COLO668 (cell line): ENCODE results near the gene SPIRE2.
"Not testable (repeated sequence)": the region's sequence is repeated elsewhere in the genome, so short reads cannot be mapped to it uniquely, and the experiment has no call there.

Source experiments
- DNase-seq: peaks from one replicate; lab custom pipeline; 2025; ENCODE audit not compliant: unreplicated experiment; lab: John Stamatoyannopoulos, UW

SPIRE2 gene

GRCh38 chr16:89828199-89828869, at the start of gene SPIRE2:
TSS of gene SPIRE2 (plus strand) at chr16:89828475. CDS start at chr16:89828551, 76 bp downstream.
- DNase-seq: peak; percentile 79

GRCh38 chr16:89779231-89779908, 48.9 kb upstream of the SPIRE2 start:
- no peak for DNase-seq

GRCh38 chr16:89779909-89780305, 48.4 kb upstream of the SPIRE2 start:
- DNase-seq: no peak

- no peak for DNase-seq
Measured at GRCh38 chr16:89782489-89782888, 45.8 kb upstream of the SPIRE2 start.

- DNase-seq: not testable (repeated sequence)
Measured at GRCh38 chr16:89783952-89784351, 44.3 kb upstream of the SPIRE2 start.

GRCh38 chr16:89784406-89784805, 43.9 kb upstream of the SPIRE2 start:
- no peak for DNase-seq

- no peak for DNase-seq
Measured at GRCh38 chr16:89785523-89786155, 42.6 kb upstream of the SPIRE2 start.

- DNase-seq: no peak
Measured at GRCh38 chr16:89786474-89787364, 41.6 kb upstream of the SPIRE2 start.

- DNase-seq: no peak
Measured at GRCh38 chr16:89787365-89787805, 40.9 kb upstream of the SPIRE2 start.

GRCh38 chr16:89791278-89791995, 36.8 kb upstream of the SPIRE2 start:
- DNase-seq: no peak

GRCh38 chr16:89793092-89793491, 35.2 kb upstream of the SPIRE2 start:
- not testable (repeated sequence) for DNase-seq

GRCh38 chr16:89793955-89794354, 34.3 kb upstream of the SPIRE2 start:
- no peak for DNase-seq

- no peak for DNase-seq
Measured at GRCh38 chr16:89795676-89796075, 32.6 kb upstream of the SPIRE2 start.

GRCh38 chr16:89796104-89796503, 32.2 kb upstream of the SPIRE2 start:
- DNase-seq: no peak

- DNase-seq: no peak
Measured at GRCh38 chr16:89798126-89798525, 30.1 kb upstream of the SPIRE2 start.

- no peak for DNase-seq
Measured at GRCh38 chr16:89798832-89799370, 29.4 kb upstream of the SPIRE2 start.

GRCh38 chr16:89801800-89802199, 26.5 kb upstream of the SPIRE2 start:
- no peak for DNase-seq

GRCh38 chr16:89805136-89805905, 23.0 kb upstream of the SPIRE2 start:
- DNase-seq: no peak

- not testable (repeated sequence) for DNase-seq
Measured at GRCh38 chr16:89806589-89807193, 21.6 kb upstream of the SPIRE2 start.
